GM19193 (cell line): Measurements from ENCODE around the gene MYORG.
A peak's percentile ranks its signal among the peaks of the same experiment; 100 is the strongest.

ENCODE experiments used
- POLR2A ChIP-seq: IDR thresholded peaks from 4 replicates; pipeline ENCODE4 v1.6.1; 2011; ENCODE audit not compliant: insufficient read depth, insufficient read length; ENCODE audit errors: extremely low read depth

MYORG gene

GRCh38 chr9:34376596-34377403, at the start of gene MYORG:
TSS of gene MYORG (minus strand) at chr9:34376898. CDS start at chr9:34372943, 3,955 bp downstream.
- TF ChIP-seq POLR2A: peak; percentile 27

- TF ChIP-seq POLR2A: no peak
Measured at GRCh38 chr9:34419716-34420504, 43.2 kb upstream of the MYORG start.

GRCh38 chr9:34417734-34418133, 41.0 kb upstream of the MYORG start:
- TF ChIP-seq POLR2A: no peak

GRCh38 chr9:34413231-34413852, 36.6 kb upstream of the MYORG start:
- TF ChIP-seq POLR2A: no peak

GRCh38 chr9:34412336-34412735, 35.6 kb upstream of the MYORG start:
- TF ChIP-seq POLR2A: no peak

- no peak for TF ChIP-seq POLR2A
Measured at GRCh38 chr9:34409154-34409553, 32.5 kb upstream of the MYORG start.

GRCh38 chr9:34408173-34408572, 31.5 kb upstream of the MYORG start:
- no peak for TF ChIP-seq POLR2A

- TF ChIP-seq POLR2A: no peak
Measured at GRCh38 chr9:34406219-34406618, 29.5 kb upstream of the MYORG start.

- no peak for TF ChIP-seq POLR2A
Measured at GRCh38 chr9:34405719-34406118, 29.0 kb upstream of the MYORG start.

GRCh38 chr9:34403554-34404380, 27.1 kb upstream of the MYORG start:
- no peak for TF ChIP-seq POLR2A

- TF ChIP-seq POLR2A: no peak
Measured at GRCh38 chr9:34400686-34401602, 24.2 kb upstream of the MYORG start.

- TF ChIP-seq POLR2A: no peak
Measured at GRCh38 chr9:34400275-34400674, 23.6 kb upstream of the MYORG start.

GRCh38 chr9:34399729-34400128, 23.0 kb upstream of the MYORG start:
- TF ChIP-seq POLR2A: no peak

- no peak for TF ChIP-seq POLR2A
Measured at GRCh38 chr9:34398875-34399274, 22.2 kb upstream of the MYORG start.
